T-cell (primary cell): ENCODE measurements around the gene TSPOAP1. TPM values are rescaled to one million over a fixed set of nuclear protein-coding genes. Genes with fewer than 3 reads are reported as not detected.
A peak's percentile ranks its signal among the peaks of the same experiment; 100 is the strongest.

ENCODE experiments used
- ATAC-seq, 4 experiments: fragments of 200-7000 bp in 3 of 4; fragments of 150-1000 bp in 1 of 4; cut with Tn5 transposase; replicated peaks in 1 of 4; 1 replicate in 3 of 4; 2 replicates in 1 of 4; pipeline ENCODE4 v1.10.0; 2021; ENCODE audit warnings: moderate library complexity in 3 of 4, mild to moderate bottlenecking in 2 of 4, moderate number of reproducible peaks in 1 of 4
- CTCF ChIA-PET, 2 donors: fragments of 300-600 bp; sonication (Branson Sonifier 250); formaldehyde crosslinking; loops; one replicate each; lab custom pipeline; 2022; ENCODE audit warnings: antibody characterized with exemption in 2 of 2; lab: Charles Lee
- POLR2A ChIA-PET, 2 donors: fragments of 300-600 bp; sonication (Branson Sonifier 250); formaldehyde crosslinking; loops; one replicate each; lab custom pipeline; 2022; ENCODE audit warnings: antibody characterized with exemption in 2 of 2; lab: Charles Lee
- DNase-seq, 35 experiments: peaks; one replicate each; pipeline versions ENCODE4 v3.0.0 to v3.0.0-alpha.2; 2013 to 2023
- H3K27ac ChIP-seq: one replicate; pipeline ENCODE4 v1.5.1; 2013; ENCODE audit warnings: low read length
- H3K27me3 ChIP-seq, 2 experiments: replicated peaks in 1 of 2; 1 replicate in 1 of 2; 2 replicates in 1 of 2; pipeline versions ENCODE4 v1.6.1 to v1.7.0; 2013; ENCODE audit warnings: low read length in 1 of 2, mixed read lengths in 1 of 2; ENCODE audit not compliant: control insufficient read depth in 2 of 2, insufficient read depth in 2 of 2; ENCODE audit errors: extremely low read depth in 1 of 2
- H3K36me3 ChIP-seq, 2 donors: 1 replicate in 1 of 2; 2 replicates in 1 of 2; pipeline versions ENCODE4 v1.6.1 to v1.7.0; 2013; ENCODE audit warnings: low read length in 1 of 2; ENCODE audit not compliant: control insufficient read depth in 2 of 2, insufficient read depth in 1 of 2; ENCODE audit errors: extremely low read depth in 1 of 2
- H3K4me1 ChIP-seq, 2 experiments: 1 replicate in 1 of 2; 2 replicates in 1 of 2; pipeline versions ENCODE4 v1.6.1 to v1.7.0; 2013; ENCODE audit warnings: low read length in 2 of 2, mixed read lengths in 1 of 2; ENCODE audit not compliant: insufficient read depth in 2 of 2, control insufficient read depth in 1 of 2; ENCODE audit errors: extremely low read depth in 1 of 2
- H3K4me3 ChIP-seq, 2 donors: 1 replicate in 1 of 2; 2 replicates in 1 of 2; pipeline versions ENCODE4 v1.5.1 to v1.7.0; 2013; ENCODE audit warnings: mild to moderate bottlenecking in 2 of 2, low read length in 1 of 2, moderate library complexity in 1 of 2; ENCODE audit not compliant: control insufficient read depth in 1 of 2; ENCODE audit errors: extremely low read depth in 1 of 2
- H3K9me3 ChIP-seq: 2 replicates; pipeline ENCODE4 v1.7.0; 2013
- H3K27ac Mint-ChIP-seq, 2 donors: one replicate each; pipeline ENCODE4 v1.8.0; 2020 to 2021; ENCODE audit warnings: mild to moderate bottlenecking in 2 of 2, mixed read lengths in 2 of 2
- H3K27me3 Mint-ChIP-seq, 2 donors: one replicate each; pipeline ENCODE4 v1.8.0; 2021 to 2022; ENCODE audit warnings: mixed read lengths in 2 of 2
- H3K36me3 Mint-ChIP-seq: one replicate; pipeline ENCODE4 v1.8.0; 2021; ENCODE audit warnings: mixed read lengths
- H3K4me1 Mint-ChIP-seq, 3 donors: one replicate each; pipeline ENCODE4 v1.8.0; 2020 to 2022; ENCODE audit warnings: mixed read lengths in 3 of 3, mild to moderate bottlenecking in 1 of 3
- H3K4me3 Mint-ChIP-seq, 3 donors: one replicate each; pipeline ENCODE4 v1.8.0; 2020 to 2022; ENCODE audit warnings: mild to moderate bottlenecking in 3 of 3, mixed read lengths in 3 of 3, moderate library complexity in 3 of 3
- H3K9me3 Mint-ChIP-seq, 3 donors: one replicate each; pipeline ENCODE4 v1.8.0; 2020 to 2022; ENCODE audit warnings: mixed read lengths in 3 of 3
- WGBS: methylation state at CpG from one replicate; pipeline ENCODE4 v1.1.5; 2013; ENCODE audit warnings: missing lambda C conversion rate; ENCODE audit not compliant: insufficient coverage; 5-methylcytosine and 5-hydroxymethylcytosine counted together
- total RNA-seq, 35 experiments: library from RNA in 6 of 35; stranded (reverse) in 6 of 35; fragments of 120-200 nt in 1 of 35; gene quantifications; one replicate each; pipeline versions ENCODE4 v1.2.1 to v1.2.4 and lab custom pipeline; 2013 to 2026

The TSPOAP1 gene
- total RNA-seq, 5 donors from 2014 or later (not counting 1 experiment from before 2014, with no cell fraction given): 15.6 to 62.7 (median 19.9) TPM

- peak overlapping the region; percentile 90 to 100 for H3K4me3 ChIP-seq
- Mint-ChIP-seq H3K27ac (peak overlapping the region; percentile 98 to 99), H3K36me3 (peaks cover 10% of the 10 kb centered on the region), H3K4me1 (peaks cover 69 to 85% (median 78%) of the 10 kb centered on the region in 3 donors), H3K9me3 (no peaks in the 10 kb centered on the region), H3K4me3 (peak overlapping the region; percentile 99 to 100 (median 100)), H3K27me3 (no peaks in the 10 kb centered on the region)
- peaks cover 0 to 6% of the 10 kb centered on the region in 2 donors for H3K36me3 ChIP-seq
- no peaks in the 10 kb centered on the region for H3K9me3 ChIP-seq
- no peak for ATAC-seq
- H3K27ac ChIP-seq: peak overlapping the region; percentile 97
- H3K4me1 ChIP-seq: peaks cover 42 to 87% of the 10 kb centered on the region in 2 experiments
- WGBS: 0% methylated on average over 2 of the region's 5 CpGs
- POLR2A ChIA-PET: interaction anchor here (0.6 to 3.1 kb wide), 6 partner anchors 8 to 16 kb away, joined by 3 to 20 read pairs (median 4); partner anchors contain the start of gene SUPT4H1 (in 2 of the 2)
- CTCF ChIA-PET: interaction anchor here (0.6 to 4.6 kb wide), 8 partner anchors 8 to 81 kb away, joined by 3 to 34 read pairs (median 4); partner anchors contain the start of genes RNF43 (in 1 of the 2), SUPT4H1 (in 1 of the 2) and TSPOAP1 (in 1 of the 2)
- peak in 4 of 35 experiments; percentile 26 to 41 (median 34) for DNase-seq
- no peaks in the 10 kb centered on the region for H3K27me3 ChIP-seq
These were observed 8.0 kb upstream of the TSPOAP1 start for GRCh38 chr17:58336456-58337209.

GRCh38 chr17:58335779-58336455 lies 7.3 kb upstream of the TSPOAP1 start:
- Mint-ChIP-seq H3K4me3 (peak overlapping the region; percentile 99 to 100 (median 100)), H3K27ac (peak overlapping the region; percentile 98 to 99), H3K36me3 (peaks cover 17% of the 10 kb centered on the region), H3K27me3 (no peaks in the 10 kb centered on the region), H3K9me3 (no peaks in the 10 kb centered on the region), H3K4me1 (peaks cover 65 to 81% (median 73%) of the 10 kb centered on the region in 3 donors)
- ChIA-PET POLR2A (interaction anchor here (0.8 to 3.1 kb wide), 5 partner anchors 8 to 16 kb away, joined by 4 to 20 read pairs (median 6); partner anchors contain the start of gene SUPT4H1 (in 2 of the 2)), CTCF (interaction anchor here (0.8 to 4.6 kb wide), 5 partner anchors 9 to 18 kb away, joined by 3 to 34 read pairs (median 32); partner anchors contain the start of gene SUPT4H1 (in 1 of the 2))
- Histone ChIP-seq H3K36me3 (peaks cover 3 to 12% of the 10 kb centered on the region in 2 donors), H3K4me3 (peak overlapping the region; percentile 90 to 100), H3K4me1 (peaks cover 38 to 80% of the 10 kb centered on the region in 2 experiments), H3K27me3 (no peaks in the 10 kb centered on the region), H3K9me3 (no peaks in the 10 kb centered on the region), H3K27ac (peak overlapping the region; percentile 97)
- ATAC-seq (peak; percentile 41 to 48 (median 43)), DNase-seq (peak; percentile 56 to 87 (median 69))
- 3% methylated on average over 4 of the region's 4 CpGs for WGBS

GRCh38 chr17:58335061-58335731 lies 6.6 kb upstream of the TSPOAP1 start:
- ChIA-PET CTCF (interaction anchor here in 1 of 2 donors (3.3 to 4.6 kb wide), 2 partner anchors 9 to 18 kb away, joined by 33 to 34 read pairs; no protein-coding TSS in a partner anchor), POLR2A (interaction anchor here (0.6 to 1.5 kb wide), 3 partner anchors 9 to 78 kb away, joined by 3 to 6 read pairs (median 4); no protein-coding TSS in a partner anchor)
- peak overlapping the region; percentile 98 to 99 for H3K27ac Mint-ChIP-seq
- no peaks in the 10 kb centered on the region for H3K27me3 ChIP-seq
- ATAC-seq (no peak), DNase-seq (peak in 6 of 35 experiments; percentile 23 to 46 (median 33))
- no peaks in the 10 kb centered on the region for H3K27me3 Mint-ChIP-seq
- H3K4me3 ChIP-seq: peak overlapping the region; percentile 90 to 100
- WGBS: 0% methylated on average over 6 of the region's 10 CpGs
- peaks cover 58 to 77% (median 68%) of the 10 kb centered on the region in 3 donors for H3K4me1 Mint-ChIP-seq
- peak overlapping the region; percentile 97 for H3K27ac ChIP-seq
- no peaks in the 10 kb centered on the region for H3K9me3 ChIP-seq
- peak overlapping the region; percentile 99 to 100 (median 100) for H3K4me3 Mint-ChIP-seq
- peaks cover 31 to 73% of the 10 kb centered on the region in 2 experiments for H3K4me1 ChIP-seq
- H3K9me3 Mint-ChIP-seq: no peaks in the 10 kb centered on the region
- H3K36me3 ChIP-seq: peaks cover 8 to 20% of the 10 kb centered on the region in 2 donors
- peaks cover 23% of the 10 kb centered on the region for H3K36me3 Mint-ChIP-seq

- H3K36me3 Mint-ChIP-seq: peaks cover 22% of the 10 kb centered on the region
These were observed 6.1 kb upstream of the TSPOAP1 start for GRCh38 chr17:58334661-58335060.

GRCh38 chr17:58334256-58334655 lies 5.7 kb upstream of the TSPOAP1 start:
- Histone ChIP-seq H3K27ac (peak overlapping the region; percentile 97), H3K4me1 (peaks cover 24 to 67% of the 10 kb centered on the region in 2 experiments), H3K27me3 (no peaks in the 10 kb centered on the region), H3K36me3 (peaks cover 8 to 21% of the 10 kb centered on the region in 2 donors), H3K9me3 (no peaks in the 10 kb centered on the region), H3K4me3 (peak overlapping the region; percentile 90 to 100)
- DNase-seq: no peak
- Mint-ChIP-seq H3K27me3 (no peaks in the 10 kb centered on the region), H3K27ac (peak overlapping the region; percentile 98 to 99), H3K4me1 (peaks cover 54 to 77% (median 65%) of the 10 kb centered on the region in 3 donors), H3K36me3 (peaks cover 22% of the 10 kb centered on the region), H3K4me3 (peak overlapping the region; percentile 99 to 100 (median 100)), H3K9me3 (no peaks in the 10 kb centered on the region)
- POLR2A ChIA-PET: interaction anchor here in 1 of 2 donors (0.6 to 1.5 kb wide), 2 partner anchors 10 to 19 kb away, joined by 4 to 6 read pairs; no protein-coding TSS in a partner anchor
- whole genome bisulfite sequencing: 5% methylated on average over 5 of the region's 5 CpGs
- CTCF ChIA-PET: interaction anchor here (1.0 to 4.6 kb wide), 4 partner anchors 10 to 18 kb away, joined by 3 to 33 read pairs (median 6); partner anchors contain the start of gene SUPT4H1 (in 1 of the 2)
- ATAC-seq: no peak

More at GRCh38 chr17:58334661-58335060, 6.1 kb upstream of the TSPOAP1 start:
- CTCF ChIA-PET: interaction anchor here (1.0 to 4.6 kb wide), 4 partner anchors 10 to 17 kb away, joined by 3 to 33 read pairs (median 6); partner anchors contain the start of gene SUPT4H1 (in 1 of the 2)
- WGBS: 8% methylated on average over 3 of the region's 9 CpGs
- ATAC-seq (no peak), DNase-seq (peak in 1 of 35 experiments; percentile 18)
- Histone ChIP-seq H3K4me3 (peak overlapping the region; percentile 90 to 100), H3K4me1 (peaks cover 27 to 67% of the 10 kb centered on the region in 2 experiments), H3K27ac (peak overlapping the region; percentile 97), H3K9me3 (no peaks in the 10 kb centered on the region), H3K36me3 (peaks cover 8 to 21% of the 10 kb centered on the region in 2 donors), H3K27me3 (no peaks in the 10 kb centered on the region)
- Mint-ChIP-seq H3K27ac (peak overlapping the region; percentile 98 to 99), H3K4me1 (peaks cover 54 to 77% (median 65%) of the 10 kb centered on the region in 3 donors), H3K9me3 (no peaks in the 10 kb centered on the region), H3K4me3 (peak overlapping the region; percentile 99 to 100 (median 100)), H3K27me3 (no peaks in the 10 kb centered on the region)
- POLR2A ChIA-PET: interaction anchor here in 1 of 2 donors (0.6 to 1.5 kb wide), 3 partner anchors 10 to 78 kb away, joined by 3 to 6 read pairs (median 4); no protein-coding TSS in a partner anchor
